IPS-20b (cell line): Measurements from ENCODE around the gene CIC.
"Not testable (repeated sequence)": the region's sequence is repeated elsewhere in the genome, so short reads cannot be mapped to it uniquely, and the experiment has no call there.

Experiments used
- H3K27ac ChIP-seq: one replicate; pipeline ENCODE4 v1.5.1; 2013; ENCODE audit warnings: low read length
- H3K27me3 ChIP-seq: 2 replicates; pipeline ENCODE4 v1.6.1; 2013; ENCODE audit warnings: mild to moderate bottlenecking, low read length, inconsistent platforms; ENCODE audit not compliant: insufficient read depth
- H3K36me3 ChIP-seq: 2 replicates; pipeline ENCODE4 v1.6.1; 2013; ENCODE audit warnings: low read depth, mild to moderate bottlenecking, inconsistent platforms, low read length, moderate library complexity; ENCODE audit not compliant: insufficient read depth
- H3K4me1 ChIP-seq: 2 replicates; pipeline ENCODE4 v1.6.1; 2013; ENCODE audit warnings: mild to moderate bottlenecking, control low read depth, inconsistent platforms, low read length, moderate library complexity; ENCODE audit not compliant: insufficient read depth
- H3K4me3 ChIP-seq: 2 replicates; pipeline ENCODE4 v1.5.1; 2013; ENCODE audit warnings: mild to moderate bottlenecking, low read length, inconsistent platforms
- H3K9ac ChIP-seq: 2 replicates; pipeline ENCODE4 v1.6.1; 2013; ENCODE audit warnings: low read depth, mild to moderate bottlenecking, inconsistent platforms, low read length, moderate library complexity
- H3K9me3 ChIP-seq: 2 replicates; pipeline ENCODE4 v1.6.1; 2013; ENCODE audit warnings: mild to moderate bottlenecking, low read depth, low read length, inconsistent platforms; ENCODE audit not compliant: insufficient read depth

CIC gene

GRCh38 chr19:42335374-42335936 lies 66.4 kb downstream of the CIC start:
- Histone ChIP-seq H3K4me1 (no peaks in the 10 kb centered on the region), H3K9ac (no peak overlapping the region), H3K27me3 (no peaks in the 10 kb centered on the region), H3K9me3 (no peaks in the 10 kb centered on the region), H3K4me3 (no peak overlapping the region), H3K36me3 (peaks cover 13% of the 10 kb centered on the region), H3K27ac (no peak overlapping the region)

GRCh38 chr19:42335971-42336370 lies 66.9 kb downstream of the CIC start:
- Histone ChIP-seq H3K9ac (no peak overlapping the region), H3K9me3 (no peaks in the 10 kb centered on the region), H3K4me1 (no peaks in the 10 kb centered on the region), H3K36me3 (peaks cover 13% of the 10 kb centered on the region), H3K27ac (no peak overlapping the region), H3K27me3 (no peaks in the 10 kb centered on the region), H3K4me3 (no peak overlapping the region)

GRCh38 chr19:42339126-42339860 lies 70.2 kb downstream of the CIC start:
- not testable (repeated sequence) for H3K9me3 ChIP-seq, H3K27ac ChIP-seq, H3K4me3 ChIP-seq, H3K4me1 ChIP-seq, H3K27me3 ChIP-seq, H3K9ac ChIP-seq
- peaks cover 13% of the 10 kb centered on the region for H3K36me3 ChIP-seq

- not testable (repeated sequence) for H3K4me1 ChIP-seq, H3K27me3 ChIP-seq, H3K27ac ChIP-seq, H3K4me3 ChIP-seq, H3K9me3 ChIP-seq, H3K9ac ChIP-seq
- peaks cover 13% of the 10 kb centered on the region for H3K36me3 ChIP-seq
Observed at GRCh38 chr19:42339922-42340321, 70.9 kb downstream of the CIC start.

GRCh38 chr19:42343344-42344110 lies 74.5 kb downstream of the CIC start:
- no peaks in the 10 kb centered on the region for H3K36me3 ChIP-seq
- H3K9ac ChIP-seq: no peak overlapping the region
- H3K27ac ChIP-seq: no peak overlapping the region
- H3K27me3 ChIP-seq: no peaks in the 10 kb centered on the region
- H3K4me3 ChIP-seq: no peak overlapping the region
- no peaks in the 10 kb centered on the region for H3K4me1 ChIP-seq
- no peaks in the 10 kb centered on the region for H3K9me3 ChIP-seq

- Histone ChIP-seq H3K36me3 (no peaks in the 10 kb centered on the region), H3K27ac (no peak overlapping the region), H3K4me1 (no peaks in the 10 kb centered on the region), H3K27me3 (no peaks in the 10 kb centered on the region), H3K4me3 (no peak overlapping the region), H3K9ac (no peak overlapping the region), H3K9me3 (no peaks in the 10 kb centered on the region)
Observed at GRCh38 chr19:42344336-42344893, 75.4 kb downstream of the CIC start.
